GM18520 (cell line): Measurements from ENCODE around the gene VPS25.

ENCODE experiments used
- ATAC-seq: cut with Tn5 transposase; IDR thresholded peaks from one replicate; pipeline ENCODE4 v1.9.1; 2021; ENCODE audit not compliant: unreplicated experiment

VPS25 gene

DNA sequence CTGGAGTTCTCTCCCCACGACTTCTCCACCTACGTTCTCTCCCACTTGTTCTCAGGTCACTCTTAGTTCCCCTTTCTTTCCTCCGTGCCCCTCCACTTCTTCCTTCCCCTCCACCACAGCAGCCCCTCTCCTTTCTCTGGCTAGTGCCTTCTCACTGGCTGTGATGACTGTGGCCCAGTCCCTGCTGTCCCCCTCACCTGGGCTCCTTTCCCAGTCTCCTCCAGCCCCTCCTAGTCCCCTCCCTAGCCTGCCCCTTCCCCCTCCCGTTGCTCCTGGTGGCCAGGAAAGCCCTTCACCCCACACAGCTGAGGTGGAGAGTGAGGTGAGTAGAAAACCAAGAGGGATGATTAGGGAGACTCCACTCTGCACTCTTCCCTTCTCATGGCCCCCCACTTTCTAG lies 21.8 kb downstream of the VPS25 start:
- ATAC-seq = no peak

DNA sequence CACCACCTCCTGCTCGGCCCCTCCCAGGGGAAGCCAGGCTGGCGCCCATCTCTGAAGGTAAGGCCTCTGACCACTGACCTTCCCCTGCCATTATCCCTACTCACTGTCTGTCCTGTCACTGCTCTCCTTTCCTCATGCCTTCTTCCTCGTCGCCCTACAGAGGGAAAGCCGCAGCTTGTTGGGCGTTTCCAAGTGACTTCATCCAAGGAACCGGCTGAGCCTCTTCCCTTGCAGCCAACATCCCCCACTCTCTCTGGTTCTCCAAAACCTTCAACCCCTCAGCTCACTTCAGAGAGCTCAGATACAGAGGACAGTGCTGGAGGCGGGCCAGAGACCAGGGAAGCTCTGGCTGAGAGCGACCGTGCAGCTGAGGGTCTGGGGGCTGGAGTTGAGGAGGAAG lies 22.2 kb downstream of the VPS25 start:
- ATAC-seq = no peak

DNA sequence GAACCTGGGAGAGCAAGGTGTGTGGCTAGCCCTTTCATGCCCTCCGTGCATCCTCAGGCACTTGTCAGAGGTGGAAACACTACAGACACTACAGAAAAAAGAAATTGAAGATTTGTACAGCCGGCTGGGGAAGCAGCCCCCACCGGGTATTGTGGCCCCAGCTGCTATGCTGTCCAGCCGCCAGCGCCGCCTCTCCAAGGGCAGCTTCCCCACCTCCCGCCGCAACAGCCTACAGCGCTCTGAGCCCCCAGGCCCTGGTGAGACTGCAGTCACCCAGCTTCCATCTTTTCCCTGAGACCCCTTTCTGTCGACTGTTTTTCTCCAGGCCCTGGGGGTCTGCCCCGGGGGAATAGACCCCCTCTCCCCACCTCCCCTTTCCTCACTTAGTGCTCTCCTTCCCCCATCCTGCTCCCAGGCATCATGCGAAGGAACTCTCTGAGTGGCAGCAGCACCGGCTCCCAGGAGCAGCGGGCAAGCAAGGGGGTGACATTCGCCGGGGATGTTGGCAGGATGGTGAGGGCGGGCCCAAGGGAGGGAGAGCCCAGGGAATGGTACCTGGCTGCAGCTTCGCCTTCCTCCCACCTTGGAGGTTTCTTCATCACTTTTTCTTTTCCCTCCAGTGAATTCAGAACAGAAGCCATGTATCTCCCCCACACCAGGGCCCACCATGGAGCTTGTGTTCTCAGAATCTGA lies 23.0 kb downstream of the VPS25 start:
- ATAC-seq = no peak

DNA sequence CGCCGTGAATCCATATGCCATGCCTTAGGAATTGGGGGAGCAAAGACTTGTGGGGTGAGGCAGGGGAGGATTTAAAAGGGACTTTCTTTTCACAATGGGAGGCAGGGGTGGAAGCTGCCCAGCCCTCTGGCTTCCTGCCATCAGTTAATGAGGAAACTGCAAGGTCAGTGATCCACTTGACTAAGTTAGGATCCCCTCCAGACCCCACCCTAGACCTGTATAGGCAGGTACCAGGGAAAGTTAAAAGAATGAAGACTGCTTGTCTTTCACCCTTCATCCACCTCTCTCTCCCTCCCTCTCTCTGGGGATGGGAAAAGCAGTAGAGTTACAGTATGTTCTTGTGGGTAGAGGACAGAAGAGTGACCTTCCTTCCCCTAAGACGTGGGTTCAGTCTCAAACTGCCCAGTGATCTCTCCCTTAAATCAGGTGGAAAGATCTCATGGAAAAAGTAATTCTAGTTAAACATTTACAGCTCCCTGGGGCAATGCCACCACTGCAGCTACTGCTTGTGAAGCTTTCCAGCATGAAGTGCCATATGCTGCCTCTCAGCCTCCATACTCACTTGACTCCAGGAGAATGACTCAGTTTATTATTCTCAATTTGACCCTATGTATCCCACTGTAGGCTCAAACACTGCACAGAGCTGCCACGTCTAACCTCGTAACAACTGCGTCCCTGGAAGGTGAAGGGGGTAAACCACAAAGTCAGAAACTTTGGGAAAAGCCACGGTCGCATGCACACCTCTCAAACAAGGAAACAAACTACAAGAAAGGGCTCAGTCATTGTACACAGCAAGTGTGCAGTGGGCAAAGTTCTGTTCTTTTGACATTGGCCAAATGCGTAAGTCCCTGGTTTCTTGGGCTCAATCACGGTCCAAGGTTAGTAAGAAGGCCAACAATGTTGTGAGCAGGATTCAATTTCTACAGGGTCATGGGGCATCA lies 24.1 kb downstream of the VPS25 start:
- no peak for ATAC-seq

DNA sequence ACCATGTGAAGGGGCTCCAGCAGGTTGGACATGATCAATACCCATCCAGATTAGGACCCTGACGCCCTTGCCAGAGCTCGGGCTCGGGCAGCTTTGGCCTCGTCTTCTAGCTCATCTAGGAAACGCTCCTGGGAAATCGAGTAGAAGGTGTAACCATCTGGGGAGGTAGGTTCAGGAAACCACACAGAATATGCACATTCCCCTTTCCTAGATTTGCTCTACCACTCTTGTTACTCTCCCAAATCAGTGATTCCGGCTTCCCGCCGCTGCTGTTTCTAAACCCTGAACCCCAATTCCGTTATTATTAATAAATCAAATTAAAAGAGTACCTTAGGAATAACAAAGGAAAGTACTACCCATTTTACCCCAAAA lies 24.7 kb downstream of the VPS25 start:
- no peak for ATAC-seq

DNA sequence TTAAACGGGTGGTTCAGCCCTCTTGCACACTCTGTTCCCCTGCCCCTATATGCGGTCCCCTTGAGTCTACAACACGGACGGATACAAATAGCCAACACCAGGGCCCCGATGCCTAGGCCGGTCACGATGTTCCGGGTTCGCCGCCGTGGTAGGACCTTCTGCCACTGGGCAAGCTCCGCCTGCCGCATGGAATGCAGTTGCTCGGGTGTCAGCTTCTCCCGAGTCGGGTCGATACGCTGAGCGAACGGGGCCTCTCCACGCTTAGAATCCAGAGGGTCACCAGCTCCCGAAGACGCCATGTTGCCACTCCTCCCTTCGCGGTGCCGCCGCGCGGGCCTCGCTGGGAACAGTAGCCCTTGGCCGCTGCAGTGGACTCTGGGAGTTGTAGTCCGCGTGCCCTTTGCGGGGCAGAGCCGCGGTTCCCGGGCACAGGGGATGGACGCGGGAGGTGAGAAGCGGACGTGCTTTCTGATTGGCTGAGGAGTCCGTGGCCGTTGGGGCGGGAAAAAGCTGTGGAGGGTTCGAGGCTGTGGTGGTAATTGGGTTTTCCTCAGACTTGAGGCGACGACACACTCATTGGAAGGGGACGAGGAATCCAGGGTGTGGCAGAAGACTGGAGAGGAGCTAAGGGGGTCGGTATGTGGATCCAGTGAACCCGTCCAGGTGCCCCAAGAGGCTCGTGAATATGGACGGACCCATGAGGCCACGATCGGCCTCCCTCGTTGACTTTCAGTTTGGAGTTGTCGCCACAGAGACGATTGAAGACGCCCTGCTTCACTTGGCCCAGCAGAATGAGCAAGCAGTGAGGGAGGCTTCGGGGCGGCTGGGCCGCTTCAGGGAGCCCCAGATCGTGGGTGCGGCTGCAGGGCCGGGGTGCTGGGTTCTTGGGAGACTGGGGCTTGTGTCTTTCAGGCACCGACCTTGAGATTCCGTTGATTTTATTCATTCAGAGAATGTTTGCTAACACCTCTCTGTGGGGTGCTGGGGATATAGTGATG lies 25.4 kb downstream of the VPS25 start, which contains the start of the genes CNTD1 and COA3:
TSS of gene CNTD1 (plus strand) at position 479 of the 998 bp plus-strand sequence. CDS start at position 686, 207 bp downstream.
TSS of gene COA3 (minus strand) at position 322 of the 998 bp plus-strand sequence. CDS start at position 299, 23 bp downstream.
- ATAC-seq = no peak

GRCh38 chr17:42803074-42803883 lies 30.0 kb downstream of the VPS25 start:
- no peak for ATAC-seq

DNA sequence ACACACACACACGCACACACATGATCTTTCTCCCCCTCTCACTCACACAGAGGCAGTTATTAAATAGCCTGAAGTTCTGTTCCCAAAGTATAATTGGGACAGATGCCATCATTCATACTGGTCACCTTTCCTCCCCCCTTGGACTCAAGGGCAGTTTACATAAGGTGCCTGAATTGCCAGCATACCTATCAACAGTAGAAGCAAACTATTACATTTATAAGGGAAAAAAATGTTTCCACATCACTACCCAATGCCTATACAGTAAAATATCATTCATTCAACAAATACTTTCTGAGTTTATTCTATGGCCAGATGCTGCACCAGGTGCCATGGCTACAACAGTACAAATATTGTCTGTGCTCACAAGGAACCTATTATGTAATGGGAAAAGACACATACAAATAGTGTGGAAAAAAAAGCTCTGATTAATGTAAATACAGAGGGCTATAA lies 31.7 kb downstream of the VPS25 start:
- no peak for ATAC-seq

GRCh38 chr17:42806249-42806648 lies 33.0 kb downstream of the VPS25 start:
- no peak for ATAC-seq

DNA sequence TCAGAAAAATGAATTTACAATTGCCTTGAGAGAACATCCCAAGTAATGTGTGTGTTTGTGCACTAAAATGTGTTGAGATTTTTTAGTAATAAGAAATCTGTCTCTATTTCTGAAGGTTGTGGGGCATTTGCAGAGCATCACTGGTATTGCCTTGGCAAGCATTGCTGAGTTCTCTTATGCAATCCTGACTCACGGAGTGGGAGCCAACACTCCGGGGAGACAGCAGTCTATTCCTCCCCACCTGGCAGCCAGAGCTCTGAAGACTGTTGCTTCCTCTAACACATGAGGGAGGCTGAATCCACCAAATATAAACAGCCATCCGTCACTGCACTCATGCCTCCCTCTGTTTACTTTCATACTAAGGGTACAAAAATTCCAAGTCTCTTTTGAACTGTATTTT lies 36.0 kb downstream of the VPS25 start:
- ATAC-seq = no peak

DNA sequence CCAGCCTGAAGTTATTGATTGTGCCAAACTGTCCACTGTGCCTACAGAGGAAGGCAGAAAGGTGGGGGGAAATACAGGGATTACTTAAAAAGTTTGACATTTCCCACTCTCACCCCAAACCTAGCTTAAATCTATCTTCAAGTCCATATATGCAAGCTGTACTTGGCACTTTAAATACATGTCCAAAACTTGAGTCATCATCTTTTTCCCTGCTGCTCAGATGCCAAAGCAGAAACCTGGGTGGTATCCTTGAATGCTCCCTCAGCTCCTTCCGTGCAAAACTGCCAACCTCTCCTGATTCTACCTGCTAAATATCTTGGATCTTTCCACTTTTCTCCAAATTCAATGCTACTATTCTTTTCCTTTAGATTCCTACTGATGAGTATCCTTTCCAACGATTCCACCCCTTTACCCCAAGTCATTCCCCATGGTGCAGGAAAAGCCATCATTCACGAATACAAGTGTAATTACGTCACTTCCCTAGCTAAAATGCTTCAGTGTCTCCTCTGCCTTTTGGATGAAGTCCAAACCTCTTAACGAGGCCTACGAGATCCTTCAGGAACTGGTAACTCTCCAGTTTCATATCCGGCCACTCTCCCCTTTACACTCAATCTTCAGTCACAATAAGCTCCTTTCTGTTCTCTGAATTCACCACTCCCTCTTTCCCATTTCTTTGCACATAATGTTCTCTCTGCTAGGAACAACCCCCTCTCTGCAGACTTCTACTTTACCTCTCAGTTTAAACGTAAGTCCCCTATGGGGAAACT lies 41.6 kb downstream of the VPS25 start:
- ATAC-seq = no peak

DNA sequence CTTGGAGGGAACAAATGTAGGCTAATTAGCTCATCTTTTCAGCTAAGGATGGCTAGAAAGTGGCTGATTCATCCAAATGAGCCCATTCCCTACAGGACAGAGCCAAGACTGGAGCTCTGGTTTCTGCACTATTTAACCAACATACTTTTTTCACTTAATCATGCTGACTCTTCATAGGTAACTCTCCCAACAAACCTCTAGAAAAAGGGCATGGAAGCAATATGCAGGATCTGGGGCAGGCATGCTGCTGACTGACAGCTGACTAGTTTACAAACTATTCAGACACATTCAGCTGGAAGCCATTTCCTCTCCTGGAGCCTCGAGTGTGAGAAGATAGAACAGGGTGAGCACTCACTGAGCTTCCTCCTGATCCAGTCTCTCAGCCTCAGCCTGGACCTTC lies 44.6 kb downstream of the VPS25 start:
- ATAC-seq = no peak

DNA sequence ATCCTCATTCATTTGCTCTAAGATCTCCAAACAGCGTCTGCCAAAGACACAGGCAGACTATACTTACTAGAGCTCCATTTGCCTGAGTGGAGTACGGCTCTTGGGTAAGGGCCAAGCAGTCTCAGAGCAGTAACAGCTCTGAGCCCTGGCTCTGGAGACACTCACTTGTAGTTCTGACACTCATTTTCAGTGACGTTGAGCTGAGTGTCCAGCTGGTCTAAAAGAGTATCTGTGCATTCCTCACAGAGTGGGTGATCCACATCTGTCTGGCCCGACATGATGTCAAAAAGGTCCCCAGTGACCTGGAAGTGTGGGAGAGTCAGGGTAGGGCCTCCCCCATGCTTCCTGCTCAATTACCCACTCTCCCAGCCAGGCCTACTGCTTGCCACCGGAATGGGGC lies 45.1 kb downstream of the VPS25 start:
- ATAC-seq = no peak

GRCh38 chr17:42819939-42820535 lies 46.8 kb downstream of the VPS25 start:
- ATAC-seq = no peak

DNA sequence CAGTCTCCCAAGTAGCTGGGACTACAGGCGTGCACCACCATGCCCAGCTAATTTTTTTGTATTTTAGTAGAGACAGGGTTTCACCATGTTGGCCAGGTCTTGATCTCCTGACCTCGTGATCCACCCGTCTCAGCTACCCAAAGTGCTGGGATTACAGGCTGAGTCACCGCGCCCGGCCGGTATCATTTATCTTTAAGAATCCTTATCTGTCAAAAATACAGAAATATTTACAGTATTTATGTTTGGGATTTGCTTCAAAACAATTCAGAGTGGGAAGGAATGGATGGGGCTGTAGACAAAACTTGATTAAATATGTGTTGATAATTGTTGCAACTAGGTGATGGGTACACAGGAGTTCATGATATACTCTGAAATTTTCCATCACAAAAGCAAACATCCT lies 47.9 kb downstream of the VPS25 start:
- no peak for ATAC-seq

DNA sequence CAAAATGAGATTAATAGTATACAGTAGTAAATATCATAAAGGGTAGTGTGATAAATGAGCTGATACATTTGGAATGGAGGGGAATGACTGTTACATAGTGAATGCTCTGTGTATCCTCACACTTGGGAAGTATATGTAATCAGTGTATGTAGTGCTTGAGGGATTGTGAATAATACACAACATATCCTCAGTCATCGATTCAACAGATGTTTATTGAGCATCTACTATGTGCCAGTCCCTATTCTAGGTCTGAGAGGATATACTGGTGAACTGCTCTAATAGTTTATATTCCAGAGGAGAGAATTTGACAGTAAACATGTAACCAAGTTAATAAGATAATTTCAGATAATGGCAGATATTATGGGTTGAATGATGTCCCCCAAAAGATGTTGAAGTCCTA lies 54.2 kb downstream of the VPS25 start:
- no peak for ATAC-seq
